Breast epithelium (tissue), 4 donors: ENCODE measurements around the gene ZFHX2. TPM values are rescaled to one million over a fixed set of nuclear protein-coding genes. Genes with fewer than 3 reads are reported as not detected.

Experiments
- DNase-seq, 2 donors: peaks; one replicate each; pipeline ENCODE4 v3.0.0-alpha.2; 2019; ENCODE audit warnings: low spot score in 2 of 2
- H3K27ac ChIP-seq, 2 donors: fragments of 200-600 bp; sonication (generic) in 1 of 2; one replicate each; pipeline ENCODE4 v1.5.1; 2016 to 2019; ENCODE audit warnings: mild to moderate bottlenecking in 1 of 2
- H3K27me3 ChIP-seq, 2 donors: fragments of 200-600 bp; sonication (generic) in 1 of 2; one replicate each; pipeline versions ENCODE4 v1.5.1 to v1.6.0; 2017 to 2019; ENCODE audit warnings: control low read depth in 1 of 2, mild to moderate bottlenecking in 1 of 2
- H3K36me3 ChIP-seq: fragments of 200-600 bp; one replicate; pipeline ENCODE4 v1.5.1; 2019
- H3K4me1 ChIP-seq, 2 donors: fragments of 200-600 bp; sonication (generic); one replicate each; pipeline ENCODE4 v1.5.1; 2016 to 2019; ENCODE audit warnings: control low read depth in 1 of 2
- H3K4me3 ChIP-seq, 3 donors: fragments of 200-600 bp; sonication (generic); 1 replicate in 2 of 3; 2 replicates in 1 of 3; pipeline ENCODE4 v1.5.1; 2016 to 2019; ENCODE audit warnings: mild to moderate bottlenecking in 3 of 3, moderate library complexity in 2 of 3
- H3K9me3 ChIP-seq, 2 donors: fragments of 200-600 bp; sonication (generic) in 1 of 2; one replicate each; pipeline ENCODE4 v1.5.1; 2016 to 2019; ENCODE audit warnings: control low read depth in 1 of 2
- POLR2A ChIP-seq: fragments of 450-650 bp; IDR thresholded peaks from one replicate; pipeline ENCODE4 v1.6.1; 2016; ENCODE audit warnings: antibody characterized with exemption, mild to moderate bottlenecking, moderate library complexity
- POLR2AphosphoS5 ChIP-seq, 3 donors: sonication (generic); formaldehyde crosslinking; IDR thresholded peaks; one replicate each; pipeline ENCODE4 v1.6.1; 2017; ENCODE audit warnings: antibody characterized with exemption in 3 of 3
- intact Hi-C: fragments of 100-400 bp; cut with DNase I; formaldehyde crosslinking; loops from one replicate; pipeline ENCODE4 v1.15.1; 2023; ENCODE audit warnings: low total_unique reads
- total RNA-seq, 3 donors: library from RNA; depleted of rRNA; stranded (reverse); fragments of >200 nt; gene quantifications; one replicate each; pipeline ENCODE4 v1.1.0, GENCODE V29; 2016
- TF ChIP-seq, protein P1 (sequence below), 3 donors: fragments of 450-650 bp; IDR thresholded peaks; one replicate each; pipeline ENCODE4 v1.5.1; 2016 to 2017; ENCODE audit warnings: antibody characterized with exemption in 3 of 3, mild to moderate bottlenecking in 3 of 3, moderate library complexity in 3 of 3

The ZFHX2 gene
- total RNA-seq, 3 donors from 2014 or later: 0.48 to 1.2 (median 0.66) TPM

DNA sequence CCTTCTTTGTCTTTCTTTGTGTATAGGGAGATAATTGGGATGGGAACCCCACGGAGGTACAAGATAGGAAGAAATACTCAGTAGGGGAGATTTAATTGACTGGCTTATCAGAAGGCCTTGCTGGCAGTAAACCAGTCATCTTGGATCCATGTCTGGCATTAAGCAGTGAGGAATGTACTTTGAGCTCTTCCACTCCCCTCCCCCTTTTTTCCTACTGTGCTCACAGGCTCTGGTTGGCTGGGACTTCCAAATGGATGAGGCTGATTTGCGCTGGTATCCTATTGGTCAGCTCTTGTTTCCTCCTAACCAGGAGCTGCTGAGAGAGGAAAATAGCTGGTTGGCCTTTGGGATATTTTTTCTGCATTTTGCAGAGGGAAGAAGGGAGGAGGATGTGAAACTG lies 57.3 kb downstream of the ZFHX2 start:
- Histone ChIP-seq H3K4me1 (no peaks in the 10 kb centered on the region), H3K27ac (no peak overlapping the region), H3K27me3 (no peaks in the 10 kb centered on the region), H3K4me3 (no peak overlapping the region), H3K9me3 (no peaks in the 10 kb centered on the region), H3K36me3 (no peaks in the 10 kb centered on the region)
- DNase-seq: no peak
- TF ChIP-seq POLR2A (no peak), POLR2AphosphoS5 (IDR thresholded peaks at IDR 0.05) (no peak)
- TF ChIP-seq, protein P1, sequence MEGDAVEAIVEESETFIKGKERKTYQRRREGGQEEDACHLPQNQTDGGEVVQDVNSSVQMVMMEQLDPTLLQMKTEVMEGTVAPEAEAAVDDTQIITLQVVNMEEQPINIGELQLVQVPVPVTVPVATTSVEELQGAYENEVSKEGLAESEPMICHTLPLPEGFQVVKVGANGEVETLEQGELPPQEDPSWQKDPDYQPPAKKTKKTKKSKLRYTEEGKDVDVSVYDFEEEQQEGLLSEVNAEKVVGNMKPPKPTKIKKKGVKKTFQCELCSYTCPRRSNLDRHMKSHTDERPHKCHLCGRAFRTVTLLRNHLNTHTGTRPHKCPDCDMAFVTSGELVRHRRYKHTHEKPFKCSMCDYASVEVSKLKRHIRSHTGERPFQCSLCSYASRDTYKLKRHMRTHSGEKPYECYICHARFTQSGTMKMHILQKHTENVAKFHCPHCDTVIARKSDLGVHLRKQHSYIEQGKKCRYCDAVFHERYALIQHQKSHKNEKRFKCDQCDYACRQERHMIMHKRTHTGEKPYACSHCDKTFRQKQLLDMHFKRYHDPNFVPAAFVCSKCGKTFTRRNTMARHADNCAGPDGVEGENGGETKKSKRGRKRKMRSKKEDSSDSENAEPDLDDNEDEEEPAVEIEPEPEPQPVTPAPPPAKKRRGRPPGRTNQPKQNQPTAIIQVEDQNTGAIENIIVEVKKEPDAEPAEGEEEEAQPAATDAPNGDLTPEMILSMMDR (IDR thresholded peaks at IDR 0.05): no peak
- intact Hi-C loops: no loop called here

DNA sequence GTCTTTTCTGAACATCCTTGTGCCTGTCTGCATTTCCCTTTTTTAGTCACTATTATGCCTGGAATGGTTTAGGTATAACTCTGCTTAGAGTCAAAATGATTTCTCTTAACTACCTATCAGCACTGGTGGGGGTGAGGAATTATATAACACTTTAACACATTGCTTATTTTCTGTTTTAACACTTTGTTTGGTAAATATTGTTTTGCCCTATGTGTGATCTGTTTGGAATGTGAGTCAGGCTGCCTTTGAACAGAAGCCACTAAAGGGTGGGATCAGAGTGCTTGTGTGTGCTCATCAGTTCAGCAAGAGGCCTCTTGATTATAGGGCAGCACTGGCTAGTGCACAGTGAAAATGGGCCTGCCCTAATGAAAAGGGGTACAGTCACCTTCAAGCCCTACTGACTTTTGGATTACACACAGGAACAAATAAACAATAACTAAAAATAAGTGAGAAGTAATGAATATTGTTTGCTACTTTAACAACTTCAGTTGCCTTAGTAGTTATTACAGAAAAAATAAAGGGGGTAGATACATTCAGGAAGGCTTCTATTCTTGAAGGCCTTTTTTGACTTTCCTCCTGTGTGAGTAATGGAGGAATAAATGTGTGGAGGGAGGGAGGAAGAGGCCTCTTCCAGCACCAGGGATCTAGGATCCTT lies 58.8 kb downstream of the ZFHX2 start:
- Histone ChIP-seq H3K27ac (no peak overlapping the region), H3K4me3 (no peak overlapping the region), H3K27me3 (no peaks in the 10 kb centered on the region), H3K9me3 (no peaks in the 10 kb centered on the region), H3K36me3 (no peaks in the 10 kb centered on the region), H3K4me1 (no peaks in the 10 kb centered on the region)
- TF ChIP-seq POLR2AphosphoS5 (IDR thresholded peaks at IDR 0.05): no peak
- TF ChIP-seq, protein P1 (IDR thresholded peaks at IDR 0.05): no peak
- TF ChIP-seq POLR2A: no peak
- DNase-seq: no peak
- intact Hi-C loops: no loop called here

DNA sequence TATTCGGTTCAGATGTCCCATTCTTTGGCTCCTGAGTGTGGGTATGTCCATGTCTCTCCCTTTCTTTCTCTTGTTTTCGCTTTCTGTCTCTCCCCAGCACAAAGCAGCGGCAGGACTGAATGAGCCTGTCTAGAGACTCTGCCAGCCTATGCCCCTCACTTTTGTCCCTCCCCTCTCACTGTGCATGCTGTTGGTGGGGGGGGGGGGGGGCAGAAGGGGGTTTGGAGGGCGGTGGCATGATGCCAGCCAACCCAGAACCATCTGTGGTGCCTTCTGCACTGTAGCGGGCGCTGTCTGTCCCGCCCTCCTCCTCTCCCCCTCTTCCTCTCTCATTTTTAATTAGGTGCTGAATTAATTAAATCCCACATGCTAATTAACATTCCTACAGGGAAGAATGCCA lies 64.3 kb downstream of the ZFHX2 start:
- no peak overlapping the region for H3K27ac ChIP-seq
- H3K9me3 ChIP-seq: no peaks in the 10 kb centered on the region
- DNase-seq: no peak
- H3K36me3 ChIP-seq: no peaks in the 10 kb centered on the region
- intact Hi-C loops: no loop called here
- TF ChIP-seq POLR2A: no peak
- TF ChIP-seq, protein P1 (IDR thresholded peaks at IDR 0.05): no peak
- TF ChIP-seq POLR2AphosphoS5 (IDR thresholded peaks at IDR 0.05): no peak
- H3K4me1 ChIP-seq: no peaks in the 10 kb centered on the region
- no peaks in the 10 kb centered on the region for H3K27me3 ChIP-seq
- H3K4me3 ChIP-seq: no peak overlapping the region

DNA sequence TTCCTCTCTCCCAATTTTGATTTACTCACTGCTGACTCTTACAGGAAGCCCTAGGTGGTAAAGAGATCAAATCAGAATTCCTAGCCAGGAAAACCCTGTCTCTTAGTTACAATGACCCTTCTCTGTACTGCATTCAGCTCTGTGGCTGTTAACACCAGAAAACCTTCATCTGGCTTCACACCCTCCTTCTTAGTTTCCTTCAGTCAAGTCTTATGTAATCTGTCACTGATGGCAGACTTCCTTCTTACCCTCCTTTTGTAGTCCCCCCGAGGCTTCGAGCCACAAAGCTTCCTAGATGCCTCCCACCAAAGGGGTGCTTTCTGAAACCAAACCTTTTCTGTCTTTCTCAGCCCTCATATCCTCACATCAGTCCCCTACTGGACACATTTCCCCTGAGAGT lies 65.5 kb downstream of the ZFHX2 start:
- DNase-seq: no peak
- TF ChIP-seq POLR2AphosphoS5 (IDR thresholded peaks at IDR 0.05) (no peak), POLR2A (no peak)
- TF ChIP-seq, protein P1 (IDR thresholded peaks at IDR 0.05): no peak
- Histone ChIP-seq H3K4me3 (no peak overlapping the region), H3K27ac (no peak overlapping the region), H3K9me3 (no peaks in the 10 kb centered on the region), H3K36me3 (no peaks in the 10 kb centered on the region), H3K27me3 (no peaks in the 10 kb centered on the region), H3K4me1 (no peaks in the 10 kb centered on the region)
- intact Hi-C loops: no loop called here

DNA sequence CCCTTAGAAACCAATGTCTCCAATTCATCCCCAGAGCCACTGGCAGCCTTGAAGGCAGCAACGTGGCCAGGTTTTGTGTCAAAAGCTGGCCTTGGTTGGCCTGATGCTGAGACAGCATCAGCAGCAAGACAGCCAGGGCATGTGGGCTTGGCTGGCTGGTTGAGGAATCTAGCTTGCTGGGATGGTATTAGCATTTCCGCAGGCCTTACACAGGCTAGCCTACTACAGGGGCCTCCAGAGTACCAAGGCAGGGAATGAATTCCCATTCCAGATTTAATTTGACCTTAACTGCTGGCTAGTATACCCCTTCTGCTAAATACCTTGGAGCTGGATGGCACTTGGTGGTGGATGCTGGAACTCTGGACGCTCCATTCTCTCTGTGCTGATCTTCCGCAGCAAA lies 66.2 kb downstream of the ZFHX2 start:
- TF ChIP-seq POLR2AphosphoS5 (IDR thresholded peaks at IDR 0.05): no peak
- TF ChIP-seq, protein P1 (IDR thresholded peaks at IDR 0.05): no peak
- no peak for TF ChIP-seq POLR2A
- Histone ChIP-seq H3K27me3 (no peaks in the 10 kb centered on the region), H3K27ac (no peak overlapping the region), H3K4me1 (no peaks in the 10 kb centered on the region), H3K36me3 (no peaks in the 10 kb centered on the region), H3K9me3 (no peaks in the 10 kb centered on the region), H3K4me3 (no peak overlapping the region)
- DNase-seq: no peak
- intact Hi-C loops: no loop called here
